ENCODE results near the gene ABCA4.

ABCA4 gene

DNA sequence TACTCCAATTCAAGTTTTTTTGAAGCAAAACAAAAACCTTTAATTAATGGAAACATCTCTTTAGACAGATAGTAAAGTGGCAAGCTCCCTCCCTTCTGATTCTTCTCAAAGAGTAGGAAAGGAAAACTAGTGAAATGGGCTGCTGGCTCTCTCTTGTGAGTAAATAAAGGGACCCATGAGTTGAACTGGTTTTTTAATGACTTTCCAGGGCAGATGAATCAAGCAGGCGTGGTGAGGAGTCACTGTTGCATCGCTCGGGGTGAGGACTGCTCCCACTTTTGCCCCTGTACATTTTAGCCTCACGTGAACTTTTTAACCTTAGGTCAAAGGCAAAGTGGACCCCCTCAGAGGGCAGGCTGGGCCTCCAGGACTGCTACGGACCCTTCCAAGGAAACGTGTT is 64.8 kb downstream of the ABCA4 start:
- TF ChIP-seq POLR2AphosphoS5 (IDR thresholded peaks at IDR 0.05; ENCODE audit: low read depth, low read length) (no peak), TAF1 (IDR thresholded peaks at IDR 0.05; ENCODE audit: borderline replicate concordance, insufficient read depth, low read length) (no peak), SIN3A (IDR thresholded peaks at IDR 0.05; ENCODE audit: borderline replicate concordance, insufficient read depth, low read length) (no peak), FOXP2 (optimal IDR thresholded peaks at IDR 0.05; ENCODE audit: borderline replicate concordance, extremely low read depth, extremely low read length, insufficient read depth) (no peak)
- TF ChIP-seq, protein P1, sequence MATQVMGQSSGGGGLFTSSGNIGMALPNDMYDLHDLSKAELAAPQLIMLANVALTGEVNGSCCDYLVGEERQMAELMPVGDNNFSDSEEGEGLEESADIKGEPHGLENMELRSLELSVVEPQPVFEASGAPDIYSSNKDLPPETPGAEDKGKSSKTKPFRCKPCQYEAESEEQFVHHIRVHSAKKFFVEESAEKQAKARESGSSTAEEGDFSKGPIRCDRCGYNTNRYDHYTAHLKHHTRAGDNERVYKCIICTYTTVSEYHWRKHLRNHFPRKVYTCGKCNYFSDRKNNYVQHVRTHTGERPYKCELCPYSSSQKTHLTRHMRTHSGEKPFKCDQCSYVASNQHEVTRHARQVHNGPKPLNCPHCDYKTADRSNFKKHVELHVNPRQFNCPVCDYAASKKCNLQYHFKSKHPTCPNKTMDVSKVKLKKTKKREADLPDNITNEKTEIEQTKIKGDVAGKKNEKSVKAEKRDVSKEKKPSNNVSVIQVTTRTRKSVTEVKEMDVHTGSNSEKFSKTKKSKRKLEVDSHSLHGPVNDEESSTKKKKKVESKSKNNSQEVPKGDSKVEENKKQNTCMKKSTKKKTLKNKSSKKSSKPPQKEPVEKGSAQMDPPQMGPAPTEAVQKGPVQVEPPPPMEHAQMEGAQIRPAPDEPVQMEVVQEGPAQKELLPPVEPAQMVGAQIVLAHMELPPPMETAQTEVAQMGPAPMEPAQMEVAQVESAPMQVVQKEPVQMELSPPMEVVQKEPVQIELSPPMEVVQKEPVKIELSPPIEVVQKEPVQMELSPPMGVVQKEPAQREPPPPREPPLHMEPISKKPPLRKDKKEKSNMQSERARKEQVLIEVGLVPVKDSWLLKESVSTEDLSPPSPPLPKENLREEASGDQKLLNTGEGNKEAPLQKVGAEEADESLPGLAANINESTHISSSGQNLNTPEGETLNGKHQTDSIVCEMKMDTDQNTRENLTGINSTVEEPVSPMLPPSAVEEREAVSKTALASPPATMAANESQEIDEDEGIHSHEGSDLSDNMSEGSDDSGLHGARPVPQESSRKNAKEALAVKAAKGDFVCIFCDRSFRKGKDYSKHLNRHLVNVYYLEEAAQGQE (IDR thresholded peaks at IDR 0.05; ENCODE audit: insufficient read depth in 1 of 2, low read depth in 2 of 2, low read length in 2 of 2) = no peak

DNA sequence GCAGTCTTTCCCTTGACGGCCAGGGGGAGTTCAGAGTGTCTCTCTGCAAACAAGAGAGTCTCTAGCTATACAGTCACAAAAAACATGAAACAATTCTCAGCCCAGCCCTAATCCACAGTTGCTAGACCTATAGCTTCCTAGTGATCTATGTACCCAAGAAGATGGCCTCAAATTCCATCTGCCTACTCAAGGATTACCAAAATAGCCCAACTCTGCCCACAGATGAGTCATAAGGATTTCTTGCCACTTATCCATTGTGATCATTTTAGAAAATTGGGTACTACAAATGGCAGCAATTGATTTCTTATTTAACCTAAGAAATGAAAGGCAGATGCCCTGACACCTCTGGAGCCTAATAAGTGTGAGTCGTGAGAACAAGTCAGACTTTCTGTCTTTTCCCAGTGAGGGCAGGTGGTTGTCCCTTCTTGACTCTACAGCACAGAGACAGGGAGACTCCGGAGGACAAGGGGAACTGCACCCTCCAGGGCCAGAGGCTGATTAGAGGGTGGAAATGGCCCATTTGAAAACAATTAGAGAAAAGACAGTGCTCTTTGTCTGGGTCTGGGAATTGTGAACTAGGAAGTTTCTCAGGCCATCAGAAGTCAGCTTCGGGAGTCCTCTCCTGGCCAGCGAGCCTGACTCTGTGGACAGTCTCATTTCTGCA is 65.4 kb downstream of the ABCA4 start:
- TF ChIP-seq, protein P1 (IDR thresholded peaks at IDR 0.05; ENCODE audit: insufficient read depth in 1 of 2, low read depth in 2 of 2, low read length in 2 of 2) = no peak
- TF ChIP-seq FOXP2 (optimal IDR thresholded peaks at IDR 0.05; ENCODE audit: borderline replicate concordance, extremely low read depth, extremely low read length, insufficient read depth) = no peak
- TF ChIP-seq SIN3A (IDR thresholded peaks at IDR 0.05; ENCODE audit: borderline replicate concordance, insufficient read depth, low read length) = no peak
- TF ChIP-seq TAF1 (IDR thresholded peaks at IDR 0.05; ENCODE audit: borderline replicate concordance, insufficient read depth, low read length) = no peak
- no peak for TF ChIP-seq POLR2AphosphoS5 (IDR thresholded peaks at IDR 0.05; ENCODE audit: low read depth, low read length)

DNA sequence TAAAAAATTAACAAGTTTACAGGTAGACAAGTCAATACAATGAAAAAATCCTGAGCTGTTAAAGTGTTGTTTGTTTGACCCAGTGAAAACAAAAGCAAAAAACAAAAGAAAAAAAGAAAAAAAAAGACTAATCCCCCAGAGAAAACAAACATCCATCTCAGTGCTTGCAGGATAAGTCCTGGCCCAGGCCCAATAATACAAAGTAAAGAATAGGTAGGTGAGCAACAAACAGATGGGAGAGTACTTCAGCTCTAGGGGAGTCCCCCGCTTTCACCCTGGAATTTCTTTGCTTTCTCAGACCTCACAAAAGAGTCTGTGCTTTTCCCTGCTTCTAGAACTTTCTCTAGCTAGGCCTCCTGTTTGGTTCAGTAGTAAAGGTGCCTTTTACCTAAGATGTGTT is 70.3 kb downstream of the ABCA4 start:
- TF ChIP-seq FOXP2 (optimal IDR thresholded peaks at IDR 0.05; ENCODE audit: borderline replicate concordance, extremely low read depth, extremely low read length, insufficient read depth) = no peak
- no peak for TF ChIP-seq TAF1 (IDR thresholded peaks at IDR 0.05; ENCODE audit: borderline replicate concordance, insufficient read depth, low read length)
- TF ChIP-seq, protein P1 (IDR thresholded peaks at IDR 0.05; ENCODE audit: insufficient read depth in 1 of 2, low read depth in 2 of 2, low read length in 2 of 2) = no peak

DNA sequence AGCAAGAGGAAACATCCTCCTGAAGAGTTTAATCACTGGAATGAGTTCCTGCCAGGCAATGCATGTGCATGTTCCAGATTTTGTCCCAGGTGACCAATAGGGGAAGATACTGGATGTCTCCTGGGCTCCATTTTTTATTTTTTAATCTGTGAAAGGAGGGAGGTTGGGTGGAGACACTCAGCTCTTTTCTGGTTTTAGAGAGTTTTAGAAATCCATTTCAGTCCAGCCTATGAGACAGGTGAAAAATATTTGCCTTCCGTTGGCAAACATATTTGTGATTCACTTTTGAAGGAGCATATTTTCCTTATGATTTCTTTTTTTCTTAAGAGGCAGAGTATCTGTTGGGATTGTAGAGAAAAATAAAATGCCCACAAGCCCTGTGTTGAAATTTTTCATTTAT is 70.7 kb downstream of the ABCA4 start:
- TF ChIP-seq TAF1 (IDR thresholded peaks at IDR 0.05; ENCODE audit: borderline replicate concordance, insufficient read depth, low read length) (no peak), SIN3A (IDR thresholded peaks at IDR 0.05; ENCODE audit: borderline replicate concordance, insufficient read depth, low read length) (no peak), FOXP2 (optimal IDR thresholded peaks at IDR 0.05; ENCODE audit: borderline replicate concordance, extremely low read depth, extremely low read length, insufficient read depth) (no peak), POLR2AphosphoS5 (IDR thresholded peaks at IDR 0.05; ENCODE audit: low read depth, low read length) (no peak)
- TF ChIP-seq, protein P1 (IDR thresholded peaks at IDR 0.05; ENCODE audit: insufficient read depth in 1 of 2, low read depth in 2 of 2, low read length in 2 of 2) = no peak

DNA sequence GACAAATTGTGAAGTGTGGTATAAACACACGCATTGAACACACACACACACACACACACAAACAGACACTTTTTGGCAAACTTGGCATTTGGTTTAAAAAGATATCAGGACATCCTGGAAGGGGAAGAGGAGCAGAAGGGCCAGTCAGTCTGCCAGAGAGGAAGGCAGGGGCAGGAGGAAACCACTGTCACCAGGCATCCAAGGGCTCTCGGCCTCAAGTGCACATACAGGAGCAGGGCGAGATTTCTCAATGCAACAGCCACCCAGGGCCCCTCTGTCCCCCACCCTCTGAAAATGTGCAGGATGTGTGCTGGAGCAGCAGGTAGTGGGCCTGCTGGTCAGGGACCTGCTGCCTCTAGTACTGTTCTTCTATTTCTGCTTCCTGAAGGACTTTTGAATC is 71.2 kb downstream of the ABCA4 start:
- TF ChIP-seq, protein P1 (IDR thresholded peaks at IDR 0.05; ENCODE audit: insufficient read depth in 1 of 2, low read depth in 2 of 2, low read length in 2 of 2) = no peak

All from PFSK-1 (cell line).